RWPE2 (cell line): ENCODE results near the gene UCP3.

Source experiments
- ATAC-seq: fragments of 200-7000 bp; cut with Tn5 transposase; 3 replicates; pipeline ENCODE4 v1.9.1; 2021; ENCODE audit warnings: low read depth
- DNase-seq: peaks from one replicate; pipeline ENCODE4 v3.0.0-alpha.2; 2020; ENCODE audit warnings: low spot score
- H3K27ac ChIP-seq: fragments of 450-650 bp; 2 replicates; pipeline ENCODE4 v1.5.1; 2017; ENCODE audit warnings: mild to moderate bottlenecking; ENCODE audit not compliant: poor library complexity, severe bottlenecking
- H3K27me3 ChIP-seq: fragments of 250-450 bp; sonication (Bioruptor Pico); 2 replicates; pipeline ENCODE4 v1.5.1; 2021; ENCODE audit warnings: mild to moderate bottlenecking, moderate library complexity; ENCODE audit not compliant: insufficient read depth, poor library complexity, severe bottlenecking
- H3K36me3 ChIP-seq: fragments of 250-450 bp; sonication (Bioruptor Pico); 2 replicates; pipeline ENCODE4 v1.5.1; 2020; ENCODE audit warnings: low read depth, mild to moderate bottlenecking, moderate library complexity
- H3K4me1 ChIP-seq: fragments of 250-450 bp; sonication (Bioruptor Pico); 2 replicates; pipeline ENCODE4 v1.5.1; 2021; ENCODE audit warnings: mild to moderate bottlenecking, moderate library complexity; ENCODE audit not compliant: insufficient read depth, poor library complexity, severe bottlenecking
- H3K4me3 ChIP-seq: fragments of 250-450 bp; sonication (Bioruptor Pico); 2 replicates; pipeline ENCODE4 v1.5.1; 2021; ENCODE audit warnings: mild to moderate bottlenecking, moderate library complexity; ENCODE audit not compliant: severe bottlenecking
- H3K9me3 ChIP-seq: fragments of 250-450 bp; sonication (Bioruptor Pico); 2 replicates; pipeline ENCODE4 v1.5.1; 2021; ENCODE audit warnings: mild to moderate bottlenecking, moderate library complexity; ENCODE audit not compliant: severe bottlenecking
- CTCF ChIP-seq: fragments of 450-650 bp; IDR thresholded peaks from one replicate; pipeline ENCODE4 v1.5.1; 2017; ENCODE audit warnings: mild to moderate bottlenecking, moderate library complexity; ENCODE audit not compliant: poor library complexity, severe bottlenecking

UCP3 gene

GRCh38 chr11:73965764-73966121 lies 43.1 kb downstream of the UCP3 start:
- no peaks in the 10 kb centered on the region for H3K36me3 ChIP-seq
- H3K27ac ChIP-seq, result no peak overlapping the region
- H3K4me1 ChIP-seq, result no peaks in the 10 kb centered on the region
- no peaks in the 10 kb centered on the region for H3K27me3 ChIP-seq
- H3K4me3 ChIP-seq, result no peak overlapping the region
- no peak for ATAC-seq
- DNase-seq, result no peak
- TF ChIP-seq CTCF, result no peak
- no peaks in the 10 kb centered on the region for H3K9me3 ChIP-seq

GRCh38 chr11:73965076-73965763 lies 43.7 kb downstream of the UCP3 start:
- no peak for TF ChIP-seq CTCF
- Histone ChIP-seq H3K27me3 (no peaks in the 10 kb centered on the region), H3K36me3 (no peaks in the 10 kb centered on the region), H3K4me3 (no peak overlapping the region), H3K9me3 (no peaks in the 10 kb centered on the region), H3K4me1 (no peaks in the 10 kb centered on the region), H3K27ac (no peak overlapping the region)
- ATAC-seq, result no peak
- no peak for DNase-seq

- ATAC-seq (no peak), DNase-seq (no peak)
- H3K4me3 ChIP-seq, result no peak overlapping the region
- H3K27ac ChIP-seq, result no peak overlapping the region
- no peaks in the 10 kb centered on the region for H3K36me3 ChIP-seq
- H3K27me3 ChIP-seq, result no peaks in the 10 kb centered on the region
- no peak for TF ChIP-seq CTCF
- H3K9me3 ChIP-seq, result no peaks in the 10 kb centered on the region
- H3K4me1 ChIP-seq, result no peaks in the 10 kb centered on the region
Observed at GRCh38 chr11:73963861-73964260, 45.0 kb downstream of the UCP3 start.

DNA sequence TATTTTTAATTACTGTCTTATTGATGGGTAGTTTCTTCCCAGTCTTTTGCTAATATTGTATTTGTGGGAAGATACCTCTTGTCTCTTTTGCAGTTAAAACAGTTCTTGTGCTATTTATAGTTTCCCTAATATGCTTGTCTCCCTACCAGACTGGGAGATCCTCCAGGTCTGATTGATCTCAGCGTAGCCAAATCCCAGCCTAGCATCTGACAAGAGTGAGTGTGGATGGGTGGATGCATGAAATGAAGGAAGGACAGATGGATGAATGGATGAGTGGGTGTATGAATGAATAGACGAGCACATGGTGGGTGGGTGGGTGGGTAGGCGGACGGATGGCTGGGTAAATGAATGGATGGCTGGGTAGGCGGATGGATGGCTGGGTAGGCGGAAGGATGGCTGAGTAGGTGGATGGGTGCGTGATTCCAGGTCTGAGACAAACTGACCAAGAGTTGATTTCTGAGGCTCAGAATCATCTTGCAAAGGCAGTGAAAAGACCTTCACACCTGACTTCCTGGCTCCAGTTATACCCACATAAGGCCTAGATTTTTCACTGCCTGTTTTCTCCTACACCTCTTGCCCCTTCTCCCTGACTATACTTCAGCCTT lies 46.7 kb downstream of the UCP3 start:
- Histone ChIP-seq H3K9me3 (no peaks in the 10 kb centered on the region), H3K27ac (no peak overlapping the region), H3K36me3 (no peaks in the 10 kb centered on the region), H3K4me1 (no peaks in the 10 kb centered on the region), H3K4me3 (no peak overlapping the region), H3K27me3 (no peaks in the 10 kb centered on the region)
- DNase-seq (no peak), ATAC-seq (no peak)
- TF ChIP-seq CTCF, result no peak

DNA sequence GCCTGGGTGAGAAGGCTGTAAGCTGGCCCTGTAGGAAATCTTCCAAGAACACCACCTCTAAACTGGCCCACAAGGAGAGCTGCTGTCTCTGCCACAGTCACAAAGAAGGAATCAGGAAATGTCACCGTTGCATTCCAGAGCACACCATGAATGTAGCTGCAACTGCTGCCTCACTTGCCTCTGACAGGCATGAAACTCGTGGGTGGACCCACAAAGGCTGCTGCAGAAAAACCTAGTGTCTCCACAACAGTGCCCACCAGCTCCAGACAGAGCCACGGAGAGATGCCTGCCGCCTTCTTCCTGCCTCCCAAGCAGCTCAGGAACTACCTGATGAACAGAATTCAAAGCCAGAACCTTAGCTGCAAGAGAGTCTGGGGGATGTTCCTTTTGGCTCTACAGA lies 47.6 kb downstream of the UCP3 start:
- TF ChIP-seq CTCF, result no peak
- Histone ChIP-seq H3K36me3 (no peaks in the 10 kb centered on the region), H3K4me1 (peaks cover 2% of the 10 kb centered on the region), H3K9me3 (no peaks in the 10 kb centered on the region), H3K27ac (no peak overlapping the region), H3K4me3 (no peak overlapping the region), H3K27me3 (no peaks in the 10 kb centered on the region)
- no peak for ATAC-seq
- no peak for DNase-seq
